Activated CD4-positive, alpha-beta T cell treated with anti-CD3 and anti-CD28 coated beads for 48 hours (primary cell): Measurements from ENCODE around the gene CXorf58.
"Not testable (repeated sequence)": the region's sequence is repeated elsewhere in the genome, so short reads cannot be mapped to it uniquely, and the experiment has no call there.

Source experiments
- DNase-seq: peaks from one replicate; pipeline ENCODE4 v3.0.0-alpha.2; 2020

Gene CXorf58

DNA sequence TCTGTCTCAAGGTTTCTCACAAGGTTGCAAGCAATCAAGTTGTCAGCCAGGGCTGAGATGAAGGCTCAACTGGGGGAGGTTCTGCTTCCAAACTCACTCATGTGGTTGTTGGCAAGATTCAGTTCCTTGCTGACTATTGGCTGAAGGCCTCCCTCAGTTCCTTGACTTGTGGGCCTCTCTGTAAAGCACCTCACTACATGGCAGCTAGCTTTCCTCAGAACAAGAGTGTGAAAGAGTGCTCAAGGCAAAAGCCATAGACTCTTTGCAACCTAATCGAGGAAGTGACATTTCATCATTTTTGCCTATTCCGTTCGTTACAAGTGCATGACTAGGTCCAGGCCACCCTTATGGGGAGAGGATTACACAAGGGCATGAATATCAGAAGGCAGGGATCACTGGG is 52.0 kb downstream of the CXorf58 start:
- DNase-seq: peak; percentile 7

DNA sequence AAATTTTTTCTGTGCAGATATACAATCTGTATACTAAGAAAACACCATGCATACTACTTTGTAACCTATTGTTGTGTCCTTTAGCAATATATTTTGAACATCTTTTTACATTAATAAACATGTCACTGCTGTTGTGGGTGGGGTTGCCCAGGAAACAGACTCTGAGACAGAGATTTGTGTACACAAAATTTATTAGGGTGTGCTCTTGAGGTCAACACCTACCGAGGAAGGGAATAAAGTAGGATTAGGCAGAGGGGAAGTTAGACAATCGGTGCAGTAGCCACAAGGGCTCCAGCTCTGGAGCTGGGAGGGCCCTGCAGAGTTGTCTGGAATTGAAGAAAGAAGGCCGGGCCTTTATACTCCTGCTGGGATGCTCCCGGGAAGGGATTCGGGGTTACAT is 56.4 kb downstream of the CXorf58 start:
- no peak for DNase-seq

DNA sequence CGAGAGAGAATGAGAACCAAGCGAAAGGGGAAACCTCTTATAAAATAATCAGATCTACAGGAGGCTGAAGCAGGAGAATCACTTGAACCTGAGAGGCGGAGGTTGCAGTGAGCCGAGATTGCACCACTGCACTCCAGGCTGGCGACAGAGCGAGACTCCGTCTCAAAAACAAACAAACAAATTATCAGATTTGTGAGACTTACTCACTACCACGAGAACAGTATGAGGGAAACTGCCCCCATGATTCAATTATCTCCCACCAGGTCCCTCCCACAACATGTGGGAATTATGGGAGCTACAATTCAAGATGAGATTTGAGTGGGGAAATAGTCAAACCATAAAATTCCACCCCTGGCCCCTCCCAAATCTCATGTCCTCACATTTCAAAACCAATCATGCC is 57.8 kb downstream of the CXorf58 start:
- not testable (repeated sequence) for DNase-seq

DNA sequence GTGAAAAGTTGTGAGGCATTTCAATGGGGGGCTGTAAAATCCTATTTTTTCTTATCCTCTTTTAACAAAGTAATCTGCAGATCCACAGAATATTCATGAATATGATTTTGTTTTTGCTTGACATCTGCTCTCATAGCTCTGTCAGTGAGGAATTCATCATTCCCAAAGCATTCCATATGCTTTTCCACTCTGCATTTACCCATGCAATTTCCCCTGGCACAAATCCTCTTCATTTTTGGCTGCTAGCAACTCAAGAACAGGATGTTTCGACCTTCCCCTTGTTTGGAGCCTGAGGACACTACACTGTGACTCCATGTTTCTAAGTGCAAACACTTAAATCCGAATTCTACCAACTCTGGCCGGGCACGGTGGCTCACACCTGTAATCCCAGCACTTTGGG is 70.7 kb downstream of the CXorf58 start:
- DNase-seq: no peak

DNA sequence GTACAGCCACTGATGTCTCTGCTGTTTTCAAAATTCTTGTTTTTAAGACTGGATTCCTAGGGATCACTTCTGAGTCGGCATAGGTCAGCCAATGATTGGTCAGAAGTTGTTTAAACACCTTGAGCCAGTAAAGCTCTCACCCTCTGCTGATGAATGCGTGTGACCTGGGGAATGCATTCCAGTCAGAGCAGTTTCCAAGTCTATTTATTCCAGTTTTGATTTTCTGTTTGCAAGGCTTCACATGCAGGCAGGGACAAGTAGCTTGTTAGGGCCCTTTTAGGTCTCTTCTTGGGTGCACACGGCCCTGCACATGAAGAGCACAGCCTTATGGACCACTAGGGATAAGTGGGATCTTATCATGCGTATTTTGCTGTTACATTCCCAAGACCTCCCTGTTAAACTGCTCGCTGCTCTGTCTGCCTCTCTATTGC is 72.2 kb downstream of the CXorf58 start:
- DNase-seq: no peak

DNA sequence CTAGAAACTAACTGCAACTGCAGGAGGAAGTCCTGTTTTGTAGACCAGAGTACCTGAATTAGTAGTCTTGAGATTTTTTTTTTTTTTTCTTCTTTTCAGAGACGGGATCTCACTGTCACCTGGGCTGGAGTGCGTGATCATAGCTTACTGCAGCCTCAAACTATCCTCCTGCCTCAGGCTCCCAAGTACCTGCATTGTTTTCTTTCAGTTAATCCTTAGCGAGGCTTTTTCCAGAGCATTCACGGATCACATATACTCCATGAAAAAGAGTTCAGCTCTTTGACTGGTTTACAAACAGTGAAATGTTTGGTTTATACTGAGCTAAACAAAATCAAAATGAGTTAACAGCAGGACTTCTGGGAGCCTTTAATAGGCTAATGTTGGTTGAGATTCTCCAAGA is 73.4 kb downstream of the CXorf58 start:
- DNase-seq: no peak

DNA sequence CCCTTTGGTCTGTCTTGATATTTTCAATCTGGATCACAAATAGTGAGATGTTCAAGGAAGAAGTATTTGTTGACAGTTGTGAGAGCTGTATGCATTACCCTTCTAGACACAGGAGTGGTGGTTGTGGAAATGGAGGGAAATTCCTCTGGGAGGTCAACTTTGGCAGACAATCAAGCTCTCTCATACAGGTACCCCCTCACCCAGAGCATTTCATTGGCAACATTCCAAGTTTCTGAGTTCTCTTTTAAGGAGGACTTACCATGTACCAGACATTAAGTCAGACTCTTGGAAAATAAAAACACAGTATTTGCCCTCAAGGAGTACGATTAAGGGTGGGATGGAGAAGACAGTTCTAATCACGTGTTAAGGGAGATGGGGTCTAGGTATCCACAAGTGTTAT is 73.9 kb downstream of the CXorf58 start:
- DNase-seq: no peak

DNA sequence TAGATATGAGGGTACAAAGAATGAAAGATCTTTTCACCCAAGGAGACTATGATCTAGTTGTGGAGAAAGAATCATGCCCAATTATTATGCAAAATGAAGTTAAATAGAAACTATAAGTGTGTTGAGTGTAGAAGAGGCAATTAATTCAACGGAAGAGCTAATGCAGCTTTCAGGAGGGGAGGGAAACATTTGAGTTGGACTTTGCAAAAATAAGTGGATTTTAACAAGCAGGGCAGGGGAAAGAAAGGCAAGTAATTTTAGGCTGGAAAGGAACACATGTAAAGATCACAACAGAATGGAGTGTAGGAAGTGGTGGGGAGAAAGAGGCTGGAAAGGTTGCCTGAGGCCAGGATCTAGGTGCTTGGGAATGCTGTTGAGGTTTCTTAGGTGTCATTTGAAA is 75.1 kb downstream of the CXorf58 start:
- DNase-seq: no peak
